Measurements from ENCODE around the gene MSX2.

The MSX2 gene

DNA sequence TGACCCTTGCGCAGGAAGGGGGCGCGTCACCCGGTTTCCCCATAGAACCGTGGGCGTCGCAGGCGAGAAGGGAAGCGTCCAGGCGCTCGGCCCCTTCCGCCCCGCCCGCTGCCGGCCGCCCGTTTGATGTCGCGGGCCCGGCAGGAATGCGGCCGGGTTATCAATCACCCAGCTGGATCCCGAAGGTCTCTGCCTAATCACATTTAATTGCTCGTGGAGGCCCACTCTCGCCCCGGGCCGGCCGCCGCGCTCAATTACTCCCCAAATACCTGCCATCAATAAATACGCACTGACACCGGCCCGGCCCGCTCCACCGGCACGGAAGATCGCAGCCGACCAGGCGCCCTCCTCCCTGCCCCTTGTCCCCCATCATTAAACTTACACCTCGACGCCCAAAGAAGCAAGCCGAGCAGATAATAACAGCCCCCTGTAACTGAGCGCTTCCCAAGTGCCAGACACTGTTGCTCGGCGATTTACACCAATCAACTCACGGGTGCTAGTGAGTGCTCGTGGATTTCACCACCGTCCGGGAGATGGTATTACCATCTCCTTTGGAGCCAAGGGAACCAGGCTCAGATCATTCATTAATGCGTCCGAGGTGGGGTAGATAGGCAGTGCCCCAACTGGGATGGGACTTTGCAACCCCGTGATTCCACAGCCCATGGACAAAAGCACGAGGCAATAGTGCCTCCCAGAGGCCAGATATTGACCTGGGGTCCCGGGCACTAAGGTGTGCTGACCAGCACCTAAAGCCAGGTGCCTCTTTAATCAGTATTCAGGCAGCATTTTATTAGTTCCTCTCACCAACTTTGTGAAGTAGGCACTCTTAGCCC is 11.3 kb downstream of the MSX2 start:
- H3K9me3 ChIP-seq, result no peaks in the 10 kb centered on the region
- no peak overlapping the region for H3K4me3 ChIP-seq
- no peak for DNase-seq

DNA sequence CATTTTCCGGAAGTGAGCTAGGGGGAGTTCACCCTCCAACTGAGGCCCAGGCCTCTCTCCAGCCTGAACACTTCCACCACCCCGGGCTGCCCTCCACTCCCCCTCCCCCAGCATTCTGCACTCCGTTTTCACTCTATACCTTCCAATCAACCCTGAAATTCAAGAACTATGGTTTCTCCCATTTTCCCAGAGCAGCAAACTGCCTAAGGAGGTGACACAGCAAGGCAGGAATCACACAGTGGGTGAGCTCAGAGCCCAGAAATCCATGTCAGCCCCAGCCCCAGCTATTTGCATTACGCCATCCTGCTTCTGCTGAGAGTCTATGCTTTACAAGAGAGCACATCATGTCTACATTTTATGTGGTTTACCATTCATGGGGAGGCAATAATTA is 11.9 kb downstream of the MSX2 start:
- intact Hi-C loops (cut with DNase I; ENCODE audit: low total_unique reads), result loop anchor here (5.0 kb wide), 1 partner anchor 319 kb away; no protein-coding TSS in a partner anchor
- Histone ChIP-seq H3K27me3 (peaks cover 0 to 53% of the 10 kb centered on the region in 2 donors), H3K4me3 (no peak overlapping the region), H3K4me1 (peaks cover 0 to 10% (median 5%) of the 10 kb centered on the region in 4 donors), H3K27ac (no peak overlapping the region), H3K9me3 (no peaks in the 10 kb centered on the region), H3K36me3 (no peaks in the 10 kb centered on the region)
- DNase-seq, result no peak
- TF ChIP-seq, protein P1, sequence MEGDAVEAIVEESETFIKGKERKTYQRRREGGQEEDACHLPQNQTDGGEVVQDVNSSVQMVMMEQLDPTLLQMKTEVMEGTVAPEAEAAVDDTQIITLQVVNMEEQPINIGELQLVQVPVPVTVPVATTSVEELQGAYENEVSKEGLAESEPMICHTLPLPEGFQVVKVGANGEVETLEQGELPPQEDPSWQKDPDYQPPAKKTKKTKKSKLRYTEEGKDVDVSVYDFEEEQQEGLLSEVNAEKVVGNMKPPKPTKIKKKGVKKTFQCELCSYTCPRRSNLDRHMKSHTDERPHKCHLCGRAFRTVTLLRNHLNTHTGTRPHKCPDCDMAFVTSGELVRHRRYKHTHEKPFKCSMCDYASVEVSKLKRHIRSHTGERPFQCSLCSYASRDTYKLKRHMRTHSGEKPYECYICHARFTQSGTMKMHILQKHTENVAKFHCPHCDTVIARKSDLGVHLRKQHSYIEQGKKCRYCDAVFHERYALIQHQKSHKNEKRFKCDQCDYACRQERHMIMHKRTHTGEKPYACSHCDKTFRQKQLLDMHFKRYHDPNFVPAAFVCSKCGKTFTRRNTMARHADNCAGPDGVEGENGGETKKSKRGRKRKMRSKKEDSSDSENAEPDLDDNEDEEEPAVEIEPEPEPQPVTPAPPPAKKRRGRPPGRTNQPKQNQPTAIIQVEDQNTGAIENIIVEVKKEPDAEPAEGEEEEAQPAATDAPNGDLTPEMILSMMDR (IDR thresholded peaks at IDR 0.05), result no peak

More for the DNA sequence above, 11.3 kb downstream of the MSX2 start:
- peaks cover 0 to 10% (median 5%) of the 10 kb centered on the region in 4 donors for H3K4me1 ChIP-seq
- H3K36me3 ChIP-seq, result no peaks in the 10 kb centered on the region
- intact Hi-C loops (cut with DNase I; ENCODE audit: low total_unique reads), result loop anchor here (5.0 kb wide), 1 partner anchor 318 kb away; no protein-coding TSS in a partner anchor
- TF ChIP-seq, protein P1 (IDR thresholded peaks at IDR 0.05), result peak; percentile 33 to 41
- H3K27me3 ChIP-seq, result peaks cover 0 to 56% of the 10 kb centered on the region in 2 donors
- no peak overlapping the region for H3K27ac ChIP-seq

DNA sequence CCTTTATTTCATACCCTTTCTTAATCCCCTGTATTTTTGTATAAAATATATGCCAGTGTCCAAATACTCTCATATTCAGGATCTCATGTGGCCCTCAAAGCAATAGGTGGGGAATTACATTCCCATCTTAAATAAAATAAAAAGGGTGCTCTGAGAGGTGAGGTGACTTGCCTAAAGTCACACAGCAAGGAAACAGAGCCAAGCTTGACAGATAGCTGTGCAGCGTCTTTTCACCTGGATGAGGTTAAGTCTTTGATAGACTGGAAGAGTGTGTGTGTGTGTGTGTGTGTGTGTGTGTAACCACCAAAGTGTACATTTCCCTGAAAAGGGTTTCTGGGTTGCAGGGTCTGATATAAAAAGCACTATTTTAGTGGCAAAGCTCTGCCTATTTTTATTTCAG is 12.4 kb downstream of the MSX2 start:
- peaks cover 0 to 49% of the 10 kb centered on the region in 2 donors for H3K27me3 ChIP-seq
- intact Hi-C loops (cut with DNase I; ENCODE audit: low total_unique reads), result loop anchor here (5.0 kb wide), 1 partner anchor 319 kb away; no protein-coding TSS in a partner anchor
- no peak for DNase-seq

DNA sequence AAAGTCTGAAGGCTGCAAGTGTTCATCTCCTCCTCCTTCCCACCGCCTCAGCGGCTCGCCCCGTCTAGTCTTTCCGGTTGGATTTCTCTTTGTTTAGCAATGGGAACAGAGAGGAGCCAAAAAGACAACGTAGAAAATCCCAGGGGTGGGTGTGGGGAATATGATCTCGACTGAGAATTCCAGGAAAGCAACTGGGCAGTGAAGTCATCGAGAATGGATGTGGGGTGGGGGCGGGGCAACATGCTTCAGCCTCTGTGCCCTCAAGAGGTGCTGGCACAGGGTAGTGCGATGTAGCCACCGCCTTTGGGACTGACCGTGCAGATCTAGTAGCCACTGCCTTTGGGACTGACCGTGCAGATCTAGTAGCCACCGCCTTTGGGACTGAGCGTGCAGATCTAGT is 12.9 kb downstream of the MSX2 start:
- Histone ChIP-seq H3K27ac (no peak overlapping the region), H3K9me3 (no peaks in the 10 kb centered on the region), H3K4me3 (no peak overlapping the region), H3K27me3 (peaks cover 0 to 45% of the 10 kb centered on the region in 2 donors), H3K4me1 (peaks cover 0 to 10% (median 5%) of the 10 kb centered on the region in 4 donors), H3K36me3 (no peaks in the 10 kb centered on the region)
- intact Hi-C loops (cut with DNase I; ENCODE audit: low total_unique reads), result loop anchor here (5.0 kb wide), 1 partner anchor 320 kb away; no protein-coding TSS in a partner anchor
- no peak for DNase-seq
- TF ChIP-seq, protein P1 (IDR thresholded peaks at IDR 0.05), result no peak

More for the DNA sequence above, 12.4 kb downstream of the MSX2 start:
- peaks cover 0 to 10% (median 5%) of the 10 kb centered on the region in 4 donors for H3K4me1 ChIP-seq
- no peak overlapping the region for H3K4me3 ChIP-seq
- TF ChIP-seq, protein P1 (IDR thresholded peaks at IDR 0.05), result no peak
- H3K27ac ChIP-seq, result no peak overlapping the region
- no peaks in the 10 kb centered on the region for H3K9me3 ChIP-seq
- no peaks in the 10 kb centered on the region for H3K36me3 ChIP-seq

DNA sequence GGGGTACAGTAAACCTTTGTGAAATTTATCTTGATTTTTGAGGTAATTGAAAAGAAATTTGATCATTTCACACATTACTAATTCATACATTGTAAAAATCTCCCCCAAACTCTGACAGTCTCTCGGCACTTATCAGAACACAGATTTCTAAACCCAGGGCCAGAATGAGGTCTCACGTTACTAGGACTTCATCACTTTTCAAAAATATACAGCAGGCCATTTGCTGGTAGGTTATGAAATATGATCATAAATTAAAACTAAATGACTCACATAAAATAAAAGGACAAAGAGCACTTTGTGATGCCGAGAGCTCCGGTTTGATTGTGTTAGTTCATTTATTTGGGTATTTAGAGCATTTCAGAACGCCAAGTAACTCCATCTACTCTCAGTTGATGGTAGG is 17.0 kb downstream of the MSX2 start:
- Histone ChIP-seq H3K36me3 (no peaks in the 10 kb centered on the region), H3K27me3 (peaks cover 0 to 27% of the 10 kb centered on the region in 2 donors), H3K27ac (no peak overlapping the region), H3K4me3 (no peak overlapping the region), H3K9me3 (no peaks in the 10 kb centered on the region), H3K4me1 (no peaks in the 10 kb centered on the region)
- DNase-seq, result no peak
- TF ChIP-seq, protein P1 (IDR thresholded peaks at IDR 0.05), result no peak
- intact Hi-C loops (cut with DNase I; ENCODE audit: low total_unique reads), result no loop called here
